EH (cell line): ENCODE measurements around the gene DVL1.
A peak's percentile ranks its signal among the peaks of the same experiment; 100 is the strongest.

Experiments
- DNase-seq: peaks from one replicate; pipeline ENCODE4 v3.0.0-alpha.2; 2015; ENCODE audit warnings: low read depth

Gene DVL1

GRCh38 chr1:1355416-1355815 is 6.2 kb upstream of the DVL1 start:
- DNase-seq, result peak; percentile 61

DNA sequence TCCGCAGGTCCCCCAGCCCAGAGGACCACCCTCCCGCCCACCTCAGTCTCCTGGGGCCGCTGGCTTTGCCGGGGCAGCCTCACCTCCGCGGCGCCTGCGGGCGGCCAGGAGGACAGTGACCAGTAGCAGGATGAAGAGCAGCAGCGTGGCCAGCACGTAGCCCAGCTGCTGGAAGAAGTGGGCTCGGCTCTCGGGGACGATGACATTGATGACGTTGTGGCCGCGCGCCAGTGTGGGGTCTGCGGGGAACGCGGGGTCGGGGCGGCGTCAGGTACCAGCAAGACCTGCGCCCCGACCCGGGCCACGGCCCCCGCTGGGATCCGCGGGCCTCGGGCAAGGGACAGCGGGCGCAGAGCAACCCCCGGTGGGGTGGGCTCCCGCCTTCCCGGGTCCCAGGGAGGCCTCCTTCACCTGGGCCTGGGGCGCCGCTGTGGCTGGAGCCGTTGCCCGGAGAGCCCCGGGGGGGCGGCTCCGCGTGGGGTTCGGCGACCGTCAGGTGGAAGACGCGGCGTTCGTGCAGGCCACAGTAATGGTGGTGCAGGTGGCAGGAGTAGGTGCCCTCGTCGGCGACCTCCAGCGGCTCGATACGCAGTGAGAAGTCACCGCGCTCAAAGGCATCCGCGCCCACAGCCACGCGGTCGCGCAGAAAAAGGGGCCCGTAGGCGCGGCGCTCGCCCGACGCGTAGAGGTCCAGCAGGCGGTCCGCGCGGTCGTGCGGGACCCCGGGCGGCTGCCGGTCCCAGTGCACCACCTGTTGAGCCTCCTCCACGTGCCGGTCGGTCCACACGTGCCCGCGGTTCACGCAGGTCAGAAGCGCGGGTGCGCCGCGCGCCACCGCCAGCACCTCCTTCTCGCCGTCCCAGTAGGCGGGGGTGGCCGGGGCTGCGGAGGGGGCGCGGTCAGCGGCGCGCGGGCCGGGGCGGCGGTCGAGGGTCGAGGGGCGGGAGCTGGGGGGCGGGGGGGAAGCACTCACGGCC is 5.3 kb upstream of the DVL1 start:
- no peak for DNase-seq

GRCh38 chr1:1353389-1354151 is 4.4 kb upstream of the DVL1 start:
- DNase-seq, result no peak

DNA sequence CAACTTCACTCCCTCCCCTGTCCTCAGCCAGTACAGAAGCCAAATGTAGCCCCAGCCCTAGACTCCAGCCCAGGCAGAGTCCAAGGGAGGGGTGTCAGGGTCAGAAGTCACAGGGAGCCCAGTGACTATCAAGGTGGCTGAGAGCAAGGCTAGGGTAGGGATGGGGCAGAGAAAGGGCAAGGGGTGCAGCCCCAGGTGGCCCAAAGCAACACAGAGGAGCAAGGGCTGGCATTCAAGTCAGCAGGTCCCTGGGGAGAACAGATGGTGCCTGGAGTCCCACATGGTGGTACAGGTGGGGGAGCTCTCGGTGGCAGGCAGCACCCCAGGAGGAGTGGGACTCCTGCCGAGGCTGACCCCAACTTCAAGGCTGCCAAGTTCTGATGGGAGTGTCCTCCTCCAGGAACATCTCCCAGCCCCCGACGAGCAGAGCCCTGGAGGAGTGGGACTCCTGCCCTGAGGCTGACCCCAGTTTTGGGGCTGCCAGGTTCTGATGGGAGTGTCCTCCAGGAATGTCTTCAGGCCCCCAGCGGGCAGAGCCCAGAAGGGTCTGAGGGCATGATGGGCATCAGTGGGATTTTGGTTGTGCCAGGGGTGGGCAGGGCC is 3.7 kb upstream of the DVL1 start:
- no peak for DNase-seq

DNA sequence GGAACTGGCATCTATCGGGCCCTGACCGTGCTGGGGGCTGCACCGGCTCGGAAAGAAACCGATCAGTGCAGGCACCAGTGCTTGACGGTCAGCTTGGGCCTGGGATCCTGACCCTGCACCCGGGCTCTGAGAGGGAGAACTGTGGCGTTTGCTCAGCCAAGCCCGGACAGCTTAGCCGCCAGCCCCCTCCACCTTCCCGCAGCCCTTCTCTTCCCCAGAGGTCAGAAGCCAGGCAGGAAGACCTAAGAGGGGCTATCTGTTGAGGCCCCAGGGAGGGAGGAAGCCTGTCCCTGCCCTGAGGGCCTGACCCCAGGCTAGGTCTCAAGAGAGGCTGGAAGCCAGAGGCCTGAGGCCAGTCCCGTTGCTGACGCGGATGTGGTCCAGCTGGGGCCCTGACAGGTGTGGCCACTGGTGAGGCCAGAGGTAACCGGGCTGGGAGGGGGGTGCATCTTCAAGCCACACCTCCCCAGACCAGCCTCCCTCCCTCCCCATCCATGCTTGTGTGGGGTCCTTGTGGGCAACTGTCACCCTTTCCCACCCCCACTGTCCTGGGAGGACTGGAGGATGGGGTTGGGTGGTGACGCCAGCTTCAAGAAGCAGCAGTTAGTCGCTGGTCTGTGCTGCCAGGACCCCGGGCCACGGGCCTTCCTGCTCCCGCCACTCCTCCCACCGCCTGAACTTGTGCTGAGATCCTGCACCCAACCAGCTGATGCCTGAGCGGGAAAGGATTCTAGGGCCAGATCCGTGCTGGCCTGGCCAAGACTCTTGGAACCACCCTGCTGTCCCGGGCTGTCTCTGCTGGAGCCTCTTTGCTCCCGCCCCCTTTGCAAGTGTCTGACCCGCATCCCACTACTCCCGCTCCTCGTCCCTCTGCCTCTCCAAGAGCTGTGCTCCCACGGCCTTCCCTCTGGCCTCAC is 2.6 kb upstream of the DVL1 start:
- peak; percentile 61 for DNase-seq

GRCh38 chr1:1348420-1349255 is 580 bp downstream of the DVL1 start:
- peak; percentile 47 for DNase-seq

DNA sequence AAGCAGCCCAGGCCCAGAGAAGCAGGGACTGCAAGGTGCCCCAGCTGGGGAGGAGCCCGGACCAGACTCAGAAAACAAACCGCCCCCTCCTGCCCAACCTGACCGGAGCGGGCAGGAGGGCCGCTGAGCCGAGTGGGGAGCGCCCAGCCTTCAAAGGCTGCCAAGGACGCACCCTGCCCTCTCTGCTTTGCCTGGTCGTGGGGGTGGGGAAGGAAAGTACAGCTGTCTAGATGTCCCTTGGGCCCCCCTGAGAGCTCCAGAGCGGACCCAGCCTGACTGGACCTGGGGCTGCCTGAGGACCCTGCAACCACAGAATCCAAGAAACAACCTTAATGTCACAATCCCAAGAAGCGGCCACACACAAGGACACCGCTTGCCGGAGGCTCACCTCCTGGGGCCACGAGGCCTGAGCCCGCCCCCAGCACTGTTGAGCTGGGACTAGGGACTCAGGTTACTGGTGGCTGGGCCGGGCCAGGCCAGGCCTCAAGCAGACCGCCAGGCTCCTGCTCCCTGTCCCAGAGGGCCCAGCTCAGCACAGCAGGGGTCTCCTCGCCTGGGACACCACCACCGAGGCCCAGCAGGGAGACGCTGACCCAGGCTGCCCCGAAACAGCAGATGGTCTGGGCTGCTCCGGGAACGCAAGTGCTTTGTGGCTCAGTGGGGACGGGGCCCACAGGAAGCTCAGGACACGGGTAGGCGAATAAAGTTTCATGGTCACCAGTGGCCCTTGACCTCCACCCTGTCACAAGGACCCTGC is 1.4 kb downstream of the DVL1 start:
- DNase-seq, result peak; percentile 66

GRCh38 chr1:1347026-1347595 is 2.1 kb downstream of the DVL1 start:
- no peak for DNase-seq

- DNase-seq, result no peak
Observed at GRCh38 chr1:1346501-1346890, 2.7 kb downstream of the DVL1 start.

- no peak for DNase-seq
Observed at GRCh38 chr1:1345860-1346500, 3.2 kb downstream of the DVL1 start.

GRCh38 chr1:1345384-1345783 is 3.8 kb downstream of the DVL1 start:
- peak; percentile 26 for DNase-seq

DNA sequence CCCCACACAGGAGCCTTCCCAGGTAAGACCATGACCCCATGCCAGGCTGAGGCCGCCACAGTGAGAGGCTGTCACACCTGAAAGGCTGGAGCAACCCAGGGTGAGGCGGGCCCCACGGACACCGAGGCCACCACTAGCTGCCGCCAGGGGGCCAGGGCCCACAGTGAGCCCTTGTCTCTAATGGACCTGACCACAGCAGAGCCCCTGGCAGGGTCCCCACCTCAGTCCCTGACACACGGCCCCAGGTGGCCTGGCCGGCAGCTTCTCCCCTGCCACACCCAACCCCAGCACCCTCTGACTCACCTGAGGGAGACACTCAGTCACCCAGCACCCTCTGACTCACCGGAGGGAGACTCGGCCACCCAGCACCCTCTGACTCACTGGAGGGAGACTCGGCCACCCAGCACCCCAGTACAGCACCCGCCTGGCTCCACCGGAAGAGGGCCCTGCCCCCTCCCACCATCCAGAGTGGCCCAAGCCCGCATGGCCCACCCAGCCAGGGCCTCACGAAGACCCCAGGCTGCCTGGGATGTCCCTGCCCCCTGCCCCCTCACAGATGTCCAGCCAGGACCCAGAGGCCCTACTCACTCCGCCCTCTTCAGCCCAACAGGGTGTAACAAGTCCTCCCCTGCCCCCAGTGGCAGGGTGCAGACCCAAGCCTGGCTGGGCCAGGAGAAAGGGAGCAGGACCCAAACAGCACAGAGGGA is 4.4 kb downstream of the DVL1 start:
- DNase-seq, result peak; percentile 87

DNA sequence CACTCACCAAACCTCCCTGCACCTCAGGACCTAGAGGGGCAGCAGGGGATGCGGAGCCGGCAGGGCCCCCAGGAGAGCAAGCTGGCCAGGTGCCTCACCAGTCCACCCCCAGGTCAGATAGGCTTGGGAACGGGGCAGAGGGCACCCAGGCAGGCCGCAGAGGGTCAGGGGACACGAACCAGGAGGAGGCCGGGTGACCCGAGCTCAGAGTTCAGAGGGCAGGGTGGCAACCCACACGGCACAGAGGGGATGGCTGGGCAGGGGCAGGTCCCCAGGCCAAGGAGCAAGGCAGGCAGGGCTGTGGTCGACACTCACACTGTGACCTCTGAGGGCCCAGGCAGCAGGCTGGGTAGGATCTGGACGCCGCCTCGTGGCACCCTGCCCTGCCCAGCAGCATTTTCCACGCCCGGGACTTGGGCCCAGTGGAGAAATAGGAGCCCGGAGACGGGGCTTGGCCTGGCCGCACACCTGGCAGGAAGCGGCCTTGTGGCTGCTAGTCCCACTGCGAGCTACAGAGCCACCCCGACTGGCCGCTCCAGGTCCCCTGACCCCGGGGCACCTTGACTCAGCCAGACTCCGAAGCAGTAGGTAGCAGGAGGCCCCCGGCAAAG is 5.3 kb downstream of the DVL1 start:
- DNase-seq, result no peak

DNA sequence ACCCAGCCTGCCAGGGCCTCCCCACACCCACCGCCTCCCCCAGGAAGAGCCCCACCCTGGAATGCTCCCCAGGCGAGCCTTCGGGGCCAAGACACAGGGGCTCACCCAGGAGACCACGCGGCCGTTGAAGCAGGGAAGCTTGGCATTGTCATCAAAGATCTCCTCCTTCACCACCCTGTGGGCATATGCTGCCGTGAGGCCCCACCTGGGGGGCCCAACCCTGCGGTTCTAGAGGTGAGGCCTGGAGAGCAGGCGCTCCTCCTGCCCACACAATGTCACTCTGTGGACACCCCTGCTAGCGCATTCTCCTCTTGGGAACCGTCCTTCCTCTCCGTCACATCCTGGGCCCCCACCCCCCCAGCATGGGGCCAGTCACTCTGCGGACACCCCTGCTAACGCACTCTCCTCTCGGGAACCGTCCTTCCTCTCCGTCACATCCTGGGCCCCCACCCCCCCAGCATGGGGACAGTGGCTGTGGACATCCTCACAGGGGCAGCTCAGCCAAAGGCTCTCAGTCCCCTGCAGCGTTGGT is 6.6 kb downstream of the DVL1 start:
- DNase-seq, result no peak

- no peak for DNase-seq
Observed at GRCh38 chr1:1342061-1342562, 7.1 kb downstream of the DVL1 start.

DNA sequence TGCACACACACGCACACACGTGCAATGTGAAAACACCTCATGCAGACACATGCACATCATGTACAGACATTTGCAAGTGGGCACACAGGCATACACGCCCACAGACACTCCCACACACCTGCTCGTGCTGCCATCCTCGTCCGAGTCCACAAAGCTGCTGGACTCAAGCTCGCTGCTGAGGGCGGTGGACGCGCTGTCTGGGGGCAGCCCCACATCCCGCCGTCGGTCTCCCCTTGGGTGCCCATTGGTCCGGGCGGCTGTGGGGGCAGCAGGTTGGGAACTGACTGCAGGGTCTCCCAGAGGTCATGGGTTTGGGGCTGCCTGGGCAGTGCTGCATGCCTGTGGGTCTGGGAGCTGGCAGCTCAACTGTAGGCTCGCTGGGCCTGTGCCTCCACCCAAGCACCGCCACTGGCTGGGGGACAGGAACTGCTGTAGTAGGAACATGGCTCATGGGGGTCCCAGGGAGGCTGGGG is 7.6 kb downstream of the DVL1 start:
- no peak for DNase-seq

DNA sequence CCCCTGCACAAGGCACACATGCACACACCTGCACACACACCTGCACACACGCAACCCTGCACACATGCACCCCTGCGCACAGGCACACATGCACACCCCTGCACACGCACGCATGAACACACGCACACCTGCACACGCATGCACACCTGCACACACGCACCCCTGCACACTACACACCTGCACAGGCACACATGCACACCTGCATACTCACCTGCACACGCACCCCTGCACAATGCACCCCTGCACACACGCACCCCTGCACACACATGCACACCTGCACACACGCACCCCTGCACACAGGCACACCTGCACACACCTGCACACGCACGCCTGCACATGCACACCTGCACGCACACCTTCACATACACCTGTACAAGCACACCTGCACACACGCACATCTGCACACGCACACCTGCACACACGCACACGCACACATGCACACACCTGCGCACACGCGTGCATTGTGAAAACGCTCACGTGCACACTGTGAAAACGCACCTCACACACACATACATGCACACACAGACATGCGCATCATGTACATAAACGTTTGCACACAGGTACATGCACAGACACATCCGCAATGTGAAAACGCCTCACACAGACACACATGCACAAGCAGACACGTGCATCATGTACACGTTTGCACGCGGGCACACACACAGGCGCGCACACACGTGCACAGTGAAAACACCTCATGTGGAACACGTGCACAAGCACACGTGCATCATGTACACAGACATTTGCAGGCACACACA is 8.2 kb downstream of the DVL1 start:
- no peak for DNase-seq
